B cell (primary cell): ENCODE data around the gene TSPAN2.

Experiments used
- EZH2 ChIP-seq: IDR thresholded peaks from 2 replicates; pipeline ENCODE4 v1.6.1; 2012; ENCODE audit warnings: borderline replicate concordance, low read depth, mild to moderate bottlenecking, moderate library complexity, low read length; ENCODE audit not compliant: insufficient read depth, poor library complexity, severe bottlenecking
- TF ChIP-seq, protein P1 (sequence below): fragments of 200-600 bp; IDR thresholded peaks from one replicate; pipeline ENCODE4 v1.8.0; 2022; ENCODE audit warnings: antibody characterized with exemption, mild to moderate bottlenecking

DNA sequence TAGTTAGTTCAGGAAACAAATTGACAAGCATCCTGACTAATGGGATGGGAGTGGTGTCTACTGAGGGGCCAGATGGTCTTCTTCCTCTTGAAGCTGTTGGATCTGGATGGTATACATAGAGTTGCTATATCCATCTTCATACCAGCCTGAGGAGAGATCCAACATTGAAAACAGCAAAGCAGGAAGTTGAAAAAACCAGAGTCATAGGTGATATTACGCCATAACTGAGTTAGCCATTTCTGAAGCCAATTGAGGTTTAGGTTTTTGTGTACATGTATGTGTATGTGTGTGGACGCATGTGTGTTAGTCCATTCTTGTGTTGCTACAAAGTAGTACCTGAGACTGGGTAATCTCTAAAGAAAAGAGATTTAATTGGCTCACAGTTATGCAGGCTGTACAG, 2.3 kb upstream of the TSPAN2 start:
- TF ChIP-seq, protein P1, sequence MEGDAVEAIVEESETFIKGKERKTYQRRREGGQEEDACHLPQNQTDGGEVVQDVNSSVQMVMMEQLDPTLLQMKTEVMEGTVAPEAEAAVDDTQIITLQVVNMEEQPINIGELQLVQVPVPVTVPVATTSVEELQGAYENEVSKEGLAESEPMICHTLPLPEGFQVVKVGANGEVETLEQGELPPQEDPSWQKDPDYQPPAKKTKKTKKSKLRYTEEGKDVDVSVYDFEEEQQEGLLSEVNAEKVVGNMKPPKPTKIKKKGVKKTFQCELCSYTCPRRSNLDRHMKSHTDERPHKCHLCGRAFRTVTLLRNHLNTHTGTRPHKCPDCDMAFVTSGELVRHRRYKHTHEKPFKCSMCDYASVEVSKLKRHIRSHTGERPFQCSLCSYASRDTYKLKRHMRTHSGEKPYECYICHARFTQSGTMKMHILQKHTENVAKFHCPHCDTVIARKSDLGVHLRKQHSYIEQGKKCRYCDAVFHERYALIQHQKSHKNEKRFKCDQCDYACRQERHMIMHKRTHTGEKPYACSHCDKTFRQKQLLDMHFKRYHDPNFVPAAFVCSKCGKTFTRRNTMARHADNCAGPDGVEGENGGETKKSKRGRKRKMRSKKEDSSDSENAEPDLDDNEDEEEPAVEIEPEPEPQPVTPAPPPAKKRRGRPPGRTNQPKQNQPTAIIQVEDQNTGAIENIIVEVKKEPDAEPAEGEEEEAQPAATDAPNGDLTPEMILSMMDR, result no peak
- TF ChIP-seq EZH2, result no peak
